A549 (cell line): ENCODE measurements around the gene COX19. TPM values are rescaled to one million over a fixed set of nuclear protein-coding genes. Genes with fewer than 3 reads are reported as not detected.

ENCODE experiments used
- ATAC-seq, 2 experiments: fragments of 200-7000 bp in 1 of 2; fragments of >200 bp in 1 of 2; cut with Nextera tagmentation in 1 of 2; cut with Tn5 transposase in 1 of 2; 3 replicates each; pipeline versions ENCODE4 v1.8.0 to v1.9.1; 2018 to 2020; ENCODE audit warnings: mild to moderate bottlenecking in 1 of 2, moderate library complexity in 1 of 2
- CTCF ChIA-PET: fragments of 300-600 bp; sonication (Branson Sonifier 250); formaldehyde crosslinking; extraction: SDS; loops from one replicate; lab custom pipeline; 2021; ENCODE audit warnings: antibody characterized with exemption, inconsistent platforms; lab: Yijun Ruan, JAX
- POLR2A ChIA-PET: fragments of 350-600 bp; formaldehyde crosslinking; extraction: SDS; loops from one replicate; lab custom pipeline; 2021; ENCODE audit warnings: antibody characterized with exemption, inconsistent platforms; lab: Yijun Ruan, JAX
- DNase-seq, 2 experiments: peaks; one replicate each; pipeline versions ENCODE4 v3.0.0 to v3.0.0-alpha.2; 2011 to 2016; ENCODE audit warnings: low read depth in 1 of 2, low spot score in 1 of 2
- FAIRE-seq: peaks from 2 replicates; lab custom pipeline; 2011; peaks lifted over from hg19 to GRCh38; lab: Jason Lieb, UNC
- H3K27ac ChIP-seq, 2 experiments: fragments of >200 bp; sonication (Bioruptor Twin); formaldehyde crosslinking; 3 replicates each; pipeline ENCODE4 v1.5.1; 2016 to 2017
- H3K4me1 ChIP-seq: fragments of >200 bp; sonication (Bioruptor Twin); formaldehyde crosslinking; 3 replicates; pipeline ENCODE4 v1.6.1; 2016
- H3K4me2 ChIP-seq: fragments of >200 bp; sonication (Bioruptor Twin); formaldehyde crosslinking; 3 replicates; pipeline ENCODE4 v1.6.1; 2016
- H3K4me3 ChIP-seq: fragments of >200 bp; sonication (Bioruptor Twin); formaldehyde crosslinking; 3 replicates; pipeline ENCODE4 v1.5.1; 2016
- H3K9me3 ChIP-seq: fragments of >200 bp; sonication (Bioruptor Twin); formaldehyde crosslinking; 3 replicates; pipeline ENCODE4 v1.6.1; 2016
- BCL3 ChIP-seq: fragments of >200 bp; sonication (Bioruptor Twin); formaldehyde crosslinking; IDR thresholded peaks from 3 replicates; pipeline ENCODE4 v1.6.1; 2016
- BHLHE40 ChIP-seq: IDR thresholded peaks from 2 replicates; pipeline ENCODE4 v1.6.1; 2012; ENCODE audit warnings: low read depth, low read length, inconsistent platforms
- CBX2 ChIP-seq: fragments of 200-600 bp; sonication (generic); IDR thresholded peaks from 2 replicates; pipeline ENCODE4 v1.6.1; 2016; ENCODE audit warnings: low read depth, mild to moderate bottlenecking, borderline replicate concordance
- CHD2 ChIP-seq: fragments of 150-350 bp; IDR thresholded peaks from 2 replicates; pipeline ENCODE4 v1.6.1; 2014; ENCODE audit warnings: low read length; ENCODE audit not compliant: partially characterized antibody
- CHD4 ChIP-seq: fragments of 200-600 bp; sonication (generic); IDR thresholded peaks from 2 replicates; pipeline ENCODE4 v1.6.1; 2016; ENCODE audit warnings: antibody characterized with exemption, mild to moderate bottlenecking, borderline replicate concordance
- E2F6 ChIP-seq: IDR thresholded peaks from 2 replicates; pipeline ENCODE4 v1.6.1; 2012; ENCODE audit warnings: low read depth, borderline replicate concordance
- ELK1 ChIP-seq: fragments of 150-350 bp; IDR thresholded peaks from 2 replicates; pipeline ENCODE4 v1.6.1; 2014; ENCODE audit warnings: low read depth, mild to moderate bottlenecking, low read length
- EP300 ChIP-seq, 2 experiments: fragments of >200 bp; sonication (Bioruptor Twin); formaldehyde crosslinking; IDR thresholded peaks; 2 replicates in 1 of 2; 3 replicates in 1 of 2; pipeline ENCODE4 v1.6.1; 2016 to 2017
- ESRRA ChIP-seq: fragments of 150-350 bp; IDR thresholded peaks from 2 replicates; pipeline ENCODE4 v1.6.1; 2014; ENCODE audit warnings: mild to moderate bottlenecking, low read length, borderline replicate concordance
- FOSB ChIP-seq: fragments of 250-450 bp; sonication (Bioruptor Pico); IDR thresholded peaks from 2 replicates; pipeline ENCODE4 v1.5.0; 2020; ENCODE audit warnings: mild to moderate bottlenecking, moderate library complexity
- FOSL2 ChIP-seq, 2 experiments: fragments of 450-650 bp in 1 of 2; fragments of >200 bp in 1 of 2; sonication (Bioruptor Twin) in 1 of 2; formaldehyde crosslinking; IDR thresholded peaks; 2 replicates each; pipeline versions ENCODE4 v1.5.0 to v1.6.1; 2016 to 2020; ENCODE audit warnings: mild to moderate bottlenecking in 1 of 2, moderate library complexity in 1 of 2
- GATA3 ChIP-seq: IDR thresholded peaks from 2 replicates; pipeline ENCODE4 v1.6.1; 2012; ENCODE audit warnings: borderline replicate concordance
- HES2 ChIP-seq: fragments of >200 bp; sonication (Bioruptor Twin); formaldehyde crosslinking; IDR thresholded peaks from 2 replicates; pipeline ENCODE4 v1.6.1; 2016
- HEYL ChIP-seq: fragments of 250-450 bp; sonication (Bioruptor Pico); IDR thresholded peaks from 2 replicates; pipeline ENCODE4 v1.8.0; 2021; ENCODE audit warnings: mild to moderate bottlenecking, moderate library complexity
- HOXB13 ChIP-seq: fragments of 250-450 bp; sonication (Bioruptor Pico); IDR thresholded peaks from 2 replicates; pipeline ENCODE4 v1.5.0; 2020; ENCODE audit warnings: low read depth, mild to moderate bottlenecking, moderate library complexity
- JUNB ChIP-seq: fragments of >200 bp; sonication (Bioruptor Twin); formaldehyde crosslinking; IDR thresholded peaks from 2 replicates; pipeline ENCODE4 v1.6.1; 2016
- KDM1A ChIP-seq: fragments of 200-600 bp; sonication (generic); IDR thresholded peaks from 2 replicates; pipeline ENCODE4 v1.6.1; 2016; ENCODE audit warnings: low read depth, mild to moderate bottlenecking
- MAFK ChIP-seq: fragments of 450-650 bp; IDR thresholded peaks from 2 replicates; pipeline ENCODE4 v1.6.1; 2014; ENCODE audit not compliant: partially characterized antibody
- NPAS2 ChIP-seq: fragments of 250-450 bp; sonication (Bioruptor Pico); IDR thresholded peaks from 2 replicates; pipeline ENCODE4 v1.8.0; 2022; ENCODE audit warnings: mild to moderate bottlenecking, moderate library complexity, borderline replicate concordance
- POLR2AphosphoS2 ChIP-seq: conservative IDR thresholded peaks from 2 replicates; pipeline ENCODE4 v1.6.1; 2012; ENCODE audit warnings: low read length, improper control_type of control experiment, inconsistent platforms
- RARB ChIP-seq: fragments of 250-450 bp; sonication (Bioruptor Pico); IDR thresholded peaks from 2 replicates; pipeline ENCODE4 v1.8.0; 2021; ENCODE audit warnings: mild to moderate bottlenecking, moderate library complexity
- RCOR1 ChIP-seq: fragments of 150-350 bp; IDR thresholded peaks from 2 replicates; pipeline ENCODE4 v1.6.1; 2014; ENCODE audit warnings: antibody characterized with exemption, low read length, low read depth
- RFX5 ChIP-seq: fragments of 450-650 bp; IDR thresholded peaks from 2 replicates; pipeline ENCODE4 v1.7.1; 2014; ENCODE audit warnings: antibody characterized with exemption, mild to moderate bottlenecking, moderate library complexity
- TFCP2L1 ChIP-seq: fragments of 250-450 bp; sonication (Bioruptor Pico); IDR thresholded peaks from 2 replicates; pipeline ENCODE4 v1.5.0; 2021; ENCODE audit warnings: mild to moderate bottlenecking
- TP53 ChIP-seq: fragments of 250-450 bp; sonication (Bioruptor Pico); IDR thresholded peaks from 2 replicates; pipeline ENCODE4 v1.5.0; 2021; ENCODE audit warnings: mild to moderate bottlenecking, moderate library complexity
- ZNF302 ChIP-seq: fragments of 250-450 bp; sonication (Bioruptor Pico); IDR thresholded peaks from 2 replicates; pipeline ENCODE4 v1.9.0; 2021; ENCODE audit warnings: inconsistent platforms, mild to moderate bottlenecking, moderate library complexity
- ZSCAN20 ChIP-seq: fragments of 250-450 bp; sonication (Bioruptor Pico); IDR thresholded peaks from 2 replicates; pipeline ENCODE4 v1.8.0; 2022; ENCODE audit warnings: mild to moderate bottlenecking, moderate library complexity
- WGBS: methylation state at CpG from one replicate; pipeline ENCODE4 v1.1.6; 2017; ENCODE audit errors: missing lambda C conversion rate; 5-methylcytosine and 5-hydroxymethylcytosine counted together
- polyA plus RNA-seq, 4 experiments: library from polyadenylated mRNA; depleted of rRNA in 3 of 4; stranded (reverse); fragments of >200 nt; fragmentation: RNase III in 1 of 4; extraction: RNeasy Plus Mini Kit Qiagen cat#74134 plus additional on column Dnase treatment in 1 of 4; gene quantifications; 2 replicates in 3 of 4; 3 replicates in 1 of 4; pipeline ENCODE4 v1.2.3, GENCODE V29; 2011 to 2017
- TF ChIP-seq, protein P1 (sequence below): IDR thresholded peaks from 2 replicates; pipeline ENCODE4 v1.6.1; 2012
- TF ChIP-seq, protein P2 (sequence below): fragments of 250-450 bp; sonication (Bioruptor Pico); IDR thresholded peaks from 2 replicates; pipeline ENCODE4 v1.5.0; 2020; ENCODE audit warnings: low read depth, mild to moderate bottlenecking, moderate library complexity
- TF ChIP-seq, protein P3 (sequence below): fragments of 250-450 bp; sonication (Bioruptor Pico); IDR thresholded peaks from 2 replicates; pipeline ENCODE4 v1.5.0; 2021; ENCODE audit warnings: mild to moderate bottlenecking, moderate library complexity, borderline replicate concordance

Gene COX19
- polyA plus RNA-seq, 2 of the 4 experiments (the other 2 are of a cell fraction), result 6.2 to 7.6 TPM

- TF ChIP-seq POLR2AphosphoS2 (no peak), TFCP2L1 (CRISPR knock-in tag) (peak; percentile 76; the same call in 1 of the 2 replicates), E2F6 (peak; percentile 24; the same call in 1 of the 2 replicates), HES2 (no peak), MAFK (no peak), BHLHE40 (no peak), BCL3 (0 out of 3 replicates have a peak, but pooled peaks have one; percentile 36), CHD2 (no peak), ELK1 (no peak), KDM1A (no peak), RCOR1 (no peak), RARB (CRISPR knock-in tag) (no peak), NPAS2 (CRISPR knock-in tag) (no peak), JUNB (no peak), EP300 (IDR thresholded peaks at IDR 0.05) (no peak), HEYL (CRISPR knock-in tag) (no peak), GATA3 (no peak)
- TF ChIP-seq, protein P1, sequence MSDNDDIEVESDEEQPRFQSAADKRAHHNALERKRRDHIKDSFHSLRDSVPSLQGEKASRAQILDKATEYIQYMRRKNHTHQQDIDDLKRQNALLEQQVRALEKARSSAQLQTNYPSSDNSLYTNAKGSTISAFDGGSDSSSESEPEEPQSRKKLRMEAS, result peak; percentile 52
- TF ChIP-seq, protein P2, sequence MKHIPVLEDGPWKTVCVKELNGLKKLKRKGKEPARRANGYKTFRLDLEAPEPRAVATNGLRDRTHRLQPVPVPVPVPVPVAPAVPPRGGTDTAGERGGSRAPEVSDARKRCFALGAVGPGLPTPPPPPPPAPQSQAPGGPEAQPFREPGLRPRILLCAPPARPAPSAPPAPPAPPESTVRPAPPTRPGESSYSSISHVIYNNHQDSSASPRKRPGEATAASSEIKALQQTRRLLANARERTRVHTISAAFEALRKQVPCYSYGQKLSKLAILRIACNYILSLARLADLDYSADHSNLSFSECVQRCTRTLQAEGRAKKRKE (CRISPR knock-in tag), result 0 out of 2 replicates have a peak, but pooled peaks have one; percentile 25
These were observed at the start of gene COX19 (continued) for GRCh38 chr7:974820-975681.

DNA sequence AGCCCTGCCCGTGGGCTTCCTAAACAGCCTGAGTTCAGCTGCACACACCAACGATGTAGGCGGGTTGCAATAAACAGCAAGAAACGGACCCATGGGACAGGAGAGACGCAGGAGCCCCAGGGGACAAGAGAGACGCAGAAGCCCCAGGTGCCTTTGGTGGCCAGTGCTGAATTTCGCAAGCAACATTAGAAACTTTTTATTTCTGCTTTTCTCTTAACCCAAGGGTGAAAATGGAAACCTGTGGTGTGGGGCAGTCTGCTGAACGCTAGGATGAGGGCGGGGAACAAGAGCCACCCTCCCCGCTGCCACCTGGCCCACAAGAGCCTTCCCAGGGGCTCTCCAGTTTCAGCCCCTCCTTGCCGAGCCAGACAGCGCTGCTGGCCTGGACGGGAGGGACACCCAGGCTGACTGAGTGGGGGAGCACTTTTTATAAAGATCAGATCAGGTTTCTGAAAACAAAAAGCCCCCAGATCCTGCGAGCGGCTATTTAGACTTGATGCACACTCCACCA is 49.0 kb upstream of the COX19 start:
- no peaks in the 10 kb centered on the region for H3K9me3 ChIP-seq
- DNase-seq (no peak), FAIRE-seq (no peak), ATAC-seq (no peak)
- no peak overlapping the region for H3K4me2 ChIP-seq
- H3K4me3 ChIP-seq, result no peak overlapping the region
- no peak overlapping the region for H3K27ac ChIP-seq
- H3K4me1 ChIP-seq, result peaks cover 9% of the 10 kb centered on the region
- ChIA-PET CTCF (interaction anchor here (1.1 to 14.9 kb wide), 2 partner anchors 31 to 151 kb away, joined by 3 to 138 read pairs; no protein-coding TSS in a partner anchor), POLR2A (no interaction called here)
- WGBS, result 91% methylated on average over 15 of the region's 15 CpGs
- TF ChIP-seq FOSB (CRISPR knock-in tag) (no peak), ELK1 (no peak), KDM1A (no peak), RFX5 (no peak), HOXB13 (CRISPR knock-in tag) (no peak), ZNF302 (CRISPR knock-in tag) (no peak), CBX2 (no peak), ZSCAN20 (CRISPR knock-in tag) (no peak), MAFK (no peak), ESRRA (no peak), TP53 (CRISPR knock-in tag) (no peak), FOSL2 (IDR thresholded peaks at IDR 0.05) (no peak), FOSL2 (CRISPR knock-in tag; IDR thresholded peaks at IDR 0.05) (no peak), CHD4 (no peak), GATA3 (no peak)
- TF ChIP-seq, protein P3, sequence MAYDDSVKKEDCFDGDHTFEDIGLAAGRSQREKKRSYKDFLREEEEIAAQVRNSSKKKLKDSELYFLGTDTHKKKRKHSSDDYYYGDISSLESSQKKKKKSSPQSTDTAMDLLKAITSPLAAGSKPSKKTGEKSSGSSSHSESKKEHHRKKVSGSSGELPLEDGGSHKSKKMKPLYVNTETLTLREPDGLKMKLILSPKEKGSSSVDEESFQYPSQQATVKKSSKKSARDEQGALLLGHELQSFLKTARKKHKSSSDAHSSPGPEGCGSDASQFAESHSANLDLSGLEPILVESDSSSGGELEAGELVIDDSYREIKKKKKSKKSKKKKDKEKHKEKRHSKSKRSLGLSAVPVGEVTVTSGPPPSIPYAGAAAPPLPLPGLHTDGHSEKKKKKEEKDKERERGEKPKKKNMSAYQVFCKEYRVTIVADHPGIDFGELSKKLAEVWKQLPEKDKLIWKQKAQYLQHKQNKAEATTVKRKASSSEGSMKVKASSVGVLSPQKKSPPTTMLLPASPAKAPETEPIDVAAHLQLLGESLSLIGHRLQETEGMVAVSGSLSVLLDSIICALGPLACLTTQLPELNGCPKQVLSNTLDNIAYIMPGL (CRISPR knock-in tag), result no peak
